ENCODE measurements around the gene MRPL45. TPM values are rescaled to one million over a fixed set of nuclear protein-coding genes. Genes with fewer than 3 reads are reported as not detected.

Gene MRPL45
- total RNA-seq, 1 donor from 2014 or later, result 40.2 TPM

GRCh38 chr17:38354466-38354865 is 57.5 kb downstream of the MRPL45 start:
- no peaks in the 10 kb centered on the region for H3K9me3 Mint-ChIP-seq (ENCODE audit: unreplicated experiment)
- no peak overlapping the region for H3K4me3 Mint-ChIP-seq (ENCODE audit: unreplicated experiment)
- no peak overlapping the region for H3K27ac Mint-ChIP-seq (ENCODE audit: unreplicated experiment)
- H3K4me1 Mint-ChIP-seq (ENCODE audit: unreplicated experiment), result peaks cover 65% of the 10 kb centered on the region
- no peaks in the 10 kb centered on the region for H3K27me3 Mint-ChIP-seq (ENCODE audit: unreplicated experiment)
- H3K36me3 Mint-ChIP-seq (ENCODE audit: unreplicated experiment), result peaks cover 1% of the 10 kb centered on the region
- TF ChIP-seq CTCF (IDR thresholded peaks at IDR 0.05), result no peak
- no peak for DNase-seq (ENCODE audit: extremely low spot score, unreplicated experiment)

GRCh38 chr17:38355251-38355650 is 58.3 kb downstream of the MRPL45 start:
- no peak overlapping the region for H3K4me3 Mint-ChIP-seq (ENCODE audit: unreplicated experiment)

GRCh38 chr17:38357486-38358123 is 60.6 kb downstream of the MRPL45 start:
- no peak for DNase-seq (ENCODE audit: extremely low spot score, unreplicated experiment)
- peak overlapping the region; percentile 63 for H3K27ac Mint-ChIP-seq (ENCODE audit: unreplicated experiment)
- no peak for TF ChIP-seq CTCF (IDR thresholded peaks at IDR 0.05)
- H3K9me3 Mint-ChIP-seq (ENCODE audit: unreplicated experiment), result no peaks in the 10 kb centered on the region
- H3K36me3 Mint-ChIP-seq (ENCODE audit: unreplicated experiment), result peaks cover 6% of the 10 kb centered on the region
- H3K27me3 Mint-ChIP-seq (ENCODE audit: unreplicated experiment), result no peaks in the 10 kb centered on the region
- peaks cover 67% of the 10 kb centered on the region for H3K4me1 Mint-ChIP-seq (ENCODE audit: unreplicated experiment)
- no peak overlapping the region for H3K4me3 Mint-ChIP-seq (ENCODE audit: unreplicated experiment)

More at GRCh38 chr17:38355251-38355650, 58.3 kb downstream of the MRPL45 start:
- no peaks in the 10 kb centered on the region for H3K27me3 Mint-ChIP-seq (ENCODE audit: unreplicated experiment)
- peaks cover 66% of the 10 kb centered on the region for H3K4me1 Mint-ChIP-seq (ENCODE audit: unreplicated experiment)
- H3K36me3 Mint-ChIP-seq (ENCODE audit: unreplicated experiment), result peaks cover 1% of the 10 kb centered on the region
- H3K9me3 Mint-ChIP-seq (ENCODE audit: unreplicated experiment), result no peaks in the 10 kb centered on the region
- H3K27ac Mint-ChIP-seq (ENCODE audit: unreplicated experiment), result no peak overlapping the region
- no peak for TF ChIP-seq CTCF (IDR thresholded peaks at IDR 0.05)
- no peak for DNase-seq (ENCODE audit: extremely low spot score, unreplicated experiment)

- Mint-ChIP-seq H3K27me3 (ENCODE audit: unreplicated experiment) (no peaks in the 10 kb centered on the region), H3K4me1 (ENCODE audit: unreplicated experiment) (peaks cover 57% of the 10 kb centered on the region), H3K36me3 (ENCODE audit: unreplicated experiment) (peaks cover 6% of the 10 kb centered on the region), H3K9me3 (ENCODE audit: unreplicated experiment) (no peaks in the 10 kb centered on the region), H3K4me3 (ENCODE audit: unreplicated experiment) (no peak overlapping the region), H3K27ac (ENCODE audit: unreplicated experiment) (no peak overlapping the region)
- no peak for TF ChIP-seq CTCF (IDR thresholded peaks at IDR 0.05)
- no peak for DNase-seq (ENCODE audit: extremely low spot score, unreplicated experiment)
Observed at GRCh38 chr17:38358586-38359513, 61.9 kb downstream of the MRPL45 start.
